Measurements from ENCODE around the gene HSPB6.

DNA sequence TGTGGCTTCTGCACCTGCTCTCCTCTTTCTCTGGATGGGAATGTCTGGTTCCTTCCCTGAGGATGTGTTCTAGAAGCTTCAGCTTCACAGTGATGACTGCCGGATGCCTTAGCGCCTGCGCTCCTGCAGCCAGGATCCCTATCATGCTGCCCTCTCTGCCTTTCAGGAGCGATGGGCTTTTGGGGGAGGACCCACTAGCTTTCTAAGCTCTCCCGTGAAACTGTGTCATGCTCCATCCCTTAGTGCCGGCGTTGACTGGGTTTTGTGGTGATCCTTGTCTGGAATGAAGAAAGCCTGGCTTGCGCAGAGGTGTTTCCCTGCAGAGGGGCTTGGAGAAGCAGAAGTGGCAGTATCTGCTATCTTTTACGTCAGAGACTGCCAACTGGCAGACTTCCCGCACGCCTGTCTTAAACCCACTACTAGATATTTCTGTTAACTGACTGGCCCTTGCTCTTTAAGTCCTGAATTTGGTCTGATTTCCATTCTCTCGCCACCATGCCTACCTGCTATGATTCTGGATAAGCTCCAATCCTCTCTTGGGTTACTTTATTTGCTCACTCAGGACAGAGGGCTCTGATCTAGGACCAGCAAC, 42.8 kb downstream of the HSPB6 start:
- TF ChIP-seq CTCF (IDR thresholded peaks at IDR 0.05) (no peak), POLR2A (IDR thresholded peaks at IDR 0.05) (no peak), POLR2AphosphoS5 (IDR thresholded peaks at IDR 0.05) (no peak), EP300 (IDR thresholded peaks at IDR 0.05) (no peak)

All from gastroesophageal sphincter (tissue), 3 donors.